ENCODE data around the gene MED10.

The MED10 gene

GRCh38 chr5:6412811-6413210 lies 34.5 kb upstream of the MED10 start:
- Histone ChIP-seq H2BK12ac (ENCODE audit: low read length) (no peak overlapping the region), H2BK15ac (ENCODE audit: low read length) (no peak overlapping the region), H3K36me3 (replicated peaks in 1 of 2; ENCODE audit: control insufficient read depth in 2 of 2, insufficient read depth in 2 of 2, low read length in 2 of 2) (no peaks in the 10 kb centered on the region), H3K14ac (ENCODE audit: low read length) (no peak overlapping the region), H4K91ac (ENCODE audit: low read depth, low read length, poor library complexity) (no peak overlapping the region), H4K8ac (ENCODE audit: low read depth, low read length) (no peak overlapping the region), H2AK5ac (ENCODE audit: low read depth, low read length) (no peak overlapping the region), H3K79me1 (ENCODE audit: low read depth, low read length) (no peaks in the 10 kb centered on the region), H2BK120ac (ENCODE audit: low read depth, low read length) (no peak overlapping the region), H3K4me3 (ENCODE audit: low read length in 2 of 2) (no peak overlapping the region), H3K4ac (ENCODE audit: low read length) (no peak overlapping the region), H3K4me2 (ENCODE audit: insufficient read depth, low read length, poor library complexity, severe bottlenecking) (no peak overlapping the region), H3K18ac (ENCODE audit: low read length) (no peak overlapping the region), H3K9ac (ENCODE audit: low read depth, low read length, poor library complexity) (no peak overlapping the region), H3K23ac (ENCODE audit: low read depth, low read length, poor library complexity) (no peak overlapping the region), H3K27ac (replicated peaks; ENCODE audit: low read length) (no peak overlapping the region), H2BK5ac (ENCODE audit: low read length) (no peak overlapping the region), H3K4me1 (ENCODE audit: control insufficient read depth in 2 of 2, insufficient read depth in 1 of 2, low read depth in 1 of 2, low read length in 2 of 2) (no peaks in the 10 kb centered on the region), H2AFZ (ENCODE audit: low read length) (no peak overlapping the region), H3K27me3 (ENCODE audit: control insufficient read depth in 3 of 3, insufficient read depth in 3 of 3, low read depth in 1 of 3, low read length in 3 of 3) (peaks cover 0 to 18% (median 0%) of the 10 kb centered on the region in 3 experiments), H3K9me3 (replicated peaks in 1 of 2; ENCODE audit: control insufficient read depth in 2 of 2, insufficient read depth in 1 of 2, low read depth in 1 of 2, low read length in 2 of 2) (peaks cover 0 to 2% of the 10 kb centered on the region in 2 donors)
- DNase-seq (ENCODE audit: low spot score) = no peak
- no CpG with 5 or more reads among the region's 4 CpGs for WGBS, 2 donors (ENCODE audit: extremely low coverage in 2 of 2, insufficient read length in 2 of 2, insufficient replicate concordance in 1 of 2)

GRCh38 chr5:6411141-6411540 lies 32.8 kb upstream of the MED10 start:
- Histone ChIP-seq H2BK120ac (ENCODE audit: low read depth, low read length) (no peak overlapping the region), H3K9ac (ENCODE audit: low read depth, low read length, poor library complexity) (no peak overlapping the region), H3K4me1 (ENCODE audit: control insufficient read depth in 2 of 2, insufficient read depth in 1 of 2, low read depth in 1 of 2, low read length in 2 of 2) (peaks cover 0 to 2% of the 10 kb centered on the region in 2 donors), H3K14ac (ENCODE audit: low read length) (peak overlapping the region; percentile 84), H3K36me3 (replicated peaks in 1 of 2; ENCODE audit: control insufficient read depth in 2 of 2, insufficient read depth in 2 of 2, low read length in 2 of 2) (no peaks in the 10 kb centered on the region), H3K23ac (ENCODE audit: low read depth, low read length, poor library complexity) (peak overlapping the region; percentile 61), H2BK12ac (ENCODE audit: low read length) (no peak overlapping the region), H4K8ac (ENCODE audit: low read depth, low read length) (no peak overlapping the region), H2AK5ac (ENCODE audit: low read depth, low read length) (no peak overlapping the region), H3K9me3 (replicated peaks in 1 of 2; ENCODE audit: control insufficient read depth in 2 of 2, insufficient read depth in 1 of 2, low read depth in 1 of 2, low read length in 2 of 2) (peaks cover 0 to 2% of the 10 kb centered on the region in 2 donors), H3K27me3 (ENCODE audit: control insufficient read depth in 3 of 3, insufficient read depth in 3 of 3, low read depth in 1 of 3, low read length in 3 of 3) (peaks cover 0 to 18% (median 0%) of the 10 kb centered on the region in 3 experiments), H2AFZ (ENCODE audit: low read length) (no peak overlapping the region), H3K4ac (ENCODE audit: low read length) (no peak overlapping the region), H2BK15ac (ENCODE audit: low read length) (no peak overlapping the region), H3K27ac (replicated peaks; ENCODE audit: low read length) (no peak overlapping the region), H4K91ac (ENCODE audit: low read depth, low read length, poor library complexity) (peak overlapping the region; percentile 7), H3K79me1 (ENCODE audit: low read depth, low read length) (no peaks in the 10 kb centered on the region), H3K4me3 (ENCODE audit: low read length in 2 of 2) (no peak overlapping the region), H3K4me2 (ENCODE audit: insufficient read depth, low read length, poor library complexity, severe bottlenecking) (no peak overlapping the region), H3K18ac (ENCODE audit: low read length) (peak overlapping the region; percentile 27), H2BK5ac (ENCODE audit: low read length) (no peak overlapping the region)
- DNase-seq (ENCODE audit: low spot score) = no peak
- no CpG with 5 or more reads among the region's 15 CpGs for WGBS, 2 donors (ENCODE audit: extremely low coverage in 2 of 2, insufficient read length in 2 of 2, insufficient replicate concordance in 1 of 2)

- Histone ChIP-seq H3K4me1 (ENCODE audit: control insufficient read depth in 2 of 2, insufficient read depth in 1 of 2, low read depth in 1 of 2, low read length in 2 of 2) (peaks cover 0 to 2% of the 10 kb centered on the region in 2 donors), H3K9me3 (replicated peaks in 1 of 2; ENCODE audit: control insufficient read depth in 2 of 2, insufficient read depth in 1 of 2, low read depth in 1 of 2, low read length in 2 of 2) (peaks cover 0 to 2% of the 10 kb centered on the region in 2 donors), H2AFZ (ENCODE audit: low read length) (no peak overlapping the region), H2BK15ac (ENCODE audit: low read length) (no peak overlapping the region), H2BK120ac (ENCODE audit: low read depth, low read length) (no peak overlapping the region), H3K27me3 (ENCODE audit: control insufficient read depth in 3 of 3, insufficient read depth in 3 of 3, low read depth in 1 of 3, low read length in 3 of 3) (peaks cover 0 to 18% (median 0%) of the 10 kb centered on the region in 3 experiments), H3K18ac (ENCODE audit: low read length) (no peak overlapping the region), H3K36me3 (replicated peaks in 1 of 2; ENCODE audit: control insufficient read depth in 2 of 2, insufficient read depth in 2 of 2, low read length in 2 of 2) (no peaks in the 10 kb centered on the region), H3K23ac (ENCODE audit: low read depth, low read length, poor library complexity) (no peak overlapping the region), H3K4me2 (ENCODE audit: insufficient read depth, low read length, poor library complexity, severe bottlenecking) (no peak overlapping the region), H3K9ac (ENCODE audit: low read depth, low read length, poor library complexity) (no peak overlapping the region), H3K4me3 (ENCODE audit: low read length in 2 of 2) (no peak overlapping the region), H4K91ac (ENCODE audit: low read depth, low read length, poor library complexity) (no peak overlapping the region), H3K4ac (ENCODE audit: low read length) (no peak overlapping the region), H3K27ac (replicated peaks; ENCODE audit: low read length) (no peak overlapping the region), H2BK12ac (ENCODE audit: low read length) (no peak overlapping the region), H3K14ac (ENCODE audit: low read length) (no peak overlapping the region), H3K79me1 (ENCODE audit: low read depth, low read length) (no peaks in the 10 kb centered on the region), H2AK5ac (ENCODE audit: low read depth, low read length) (no peak overlapping the region), H4K8ac (ENCODE audit: low read depth, low read length) (no peak overlapping the region), H2BK5ac (ENCODE audit: low read length) (no peak overlapping the region)
- DNase-seq (ENCODE audit: low spot score) = no peak
- no CpG with 5 or more reads among the region's 9 CpGs for WGBS, 2 donors (ENCODE audit: extremely low coverage in 2 of 2, insufficient read length in 2 of 2, insufficient replicate concordance in 1 of 2)
Observed at GRCh38 chr5:6410421-6410820, 32.1 kb upstream of the MED10 start.

GRCh38 chr5:6408627-6409446 lies 30.5 kb upstream of the MED10 start:
- no peak overlapping the region for H4K91ac ChIP-seq (ENCODE audit: low read depth, low read length, poor library complexity)
- DNase-seq (ENCODE audit: low spot score) = no peak

More at GRCh38 chr5:6408627-6409446, 30.5 kb upstream of the MED10 start:
- Histone ChIP-seq H2BK12ac (ENCODE audit: low read length) (no peak overlapping the region), H3K36me3 (replicated peaks in 1 of 2; ENCODE audit: control insufficient read depth in 2 of 2, insufficient read depth in 2 of 2, low read length in 2 of 2) (no peaks in the 10 kb centered on the region), H3K14ac (ENCODE audit: low read length) (no peak overlapping the region), H2BK5ac (ENCODE audit: low read length) (no peak overlapping the region), H3K27ac (replicated peaks; ENCODE audit: low read length) (no peak overlapping the region), H3K18ac (ENCODE audit: low read length) (no peak overlapping the region), H3K9ac (ENCODE audit: low read depth, low read length, poor library complexity) (no peak overlapping the region), H3K9me3 (replicated peaks in 1 of 2; ENCODE audit: control insufficient read depth in 2 of 2, insufficient read depth in 1 of 2, low read depth in 1 of 2, low read length in 2 of 2) (peaks cover 0 to 2% of the 10 kb centered on the region in 2 donors), H3K79me1 (ENCODE audit: low read depth, low read length) (no peaks in the 10 kb centered on the region), H3K23ac (ENCODE audit: low read depth, low read length, poor library complexity) (no peak overlapping the region), H3K4me2 (ENCODE audit: insufficient read depth, low read length, poor library complexity, severe bottlenecking) (no peak overlapping the region), H4K8ac (ENCODE audit: low read depth, low read length) (no peak overlapping the region), H2BK120ac (ENCODE audit: low read depth, low read length) (no peak overlapping the region), H3K4ac (ENCODE audit: low read length) (no peak overlapping the region), H3K4me3 (ENCODE audit: low read length in 2 of 2) (no peak overlapping the region), H3K4me1 (ENCODE audit: control insufficient read depth in 2 of 2, insufficient read depth in 1 of 2, low read depth in 1 of 2, low read length in 2 of 2) (peaks cover 0 to 2% of the 10 kb centered on the region in 2 donors), H3K27me3 (ENCODE audit: control insufficient read depth in 3 of 3, insufficient read depth in 3 of 3, low read depth in 1 of 3, low read length in 3 of 3) (peaks cover 0 to 20% (median 0%) of the 10 kb centered on the region in 3 experiments), H2AK5ac (ENCODE audit: low read depth, low read length) (no peak overlapping the region), H2BK15ac (ENCODE audit: low read length) (peak overlapping the region; percentile 15), H2AFZ (ENCODE audit: low read length) (no peak overlapping the region)
- WGBS, 2 donors (ENCODE audit: extremely low coverage in 2 of 2, insufficient read length in 2 of 2, insufficient replicate concordance in 1 of 2) = no CpG with 5 or more reads among the region's 8 CpGs
